Osteoblast (primary cell): Measurements from ENCODE around the gene CMKLR1. TPM values are rescaled to one million over a fixed set of nuclear protein-coding genes. Genes with fewer than 3 reads are reported as not detected.

Experiments
- DNase-seq: peaks from one replicate; pipeline ENCODE4 v3.0.0; 2011; ENCODE audit warnings: low spot score, mixed read lengths; ENCODE audit not compliant: insufficient read length; ENCODE audit errors: missing footprints
- H2AFZ ChIP-seq: 2 replicates; pipeline ENCODE4 v1.6.0; 2011; ENCODE audit warnings: mild to moderate bottlenecking, low read length
- H3K27ac ChIP-seq: 2 replicates; pipeline ENCODE4 v1.5.1; 2011; ENCODE audit warnings: mild to moderate bottlenecking, low read depth, low read length, moderate library complexity
- H3K27me3 ChIP-seq: 2 replicates; pipeline ENCODE4 v1.6.0; 2012; ENCODE audit warnings: mild to moderate bottlenecking, control low read depth, inconsistent platforms, low read length, moderate library complexity; ENCODE audit not compliant: insufficient read depth
- H3K36me3 ChIP-seq: 2 replicates; pipeline ENCODE4 v1.5.1; 2011; ENCODE audit warnings: mild to moderate bottlenecking, low read length, control low read depth, moderate library complexity; ENCODE audit not compliant: insufficient read depth
- H3K4me1 ChIP-seq: 2 replicates; pipeline ENCODE4 v1.5.1; 2011; ENCODE audit warnings: mild to moderate bottlenecking, low read length, control low read depth, moderate library complexity; ENCODE audit not compliant: insufficient read depth
- H3K4me2 ChIP-seq: 2 replicates; pipeline ENCODE4 v1.6.0; 2011; ENCODE audit warnings: mild to moderate bottlenecking, low read length; ENCODE audit not compliant: insufficient read depth
- H3K4me3 ChIP-seq: fragments of 200-600 bp; sonication (generic); 3 replicates; pipeline ENCODE4 v1.5.1; 2012; ENCODE audit warnings: mild to moderate bottlenecking, low read length, inconsistent platforms; ENCODE audit not compliant: insufficient read depth
- H3K79me2 ChIP-seq: 2 replicates; pipeline ENCODE4 v1.6.0; 2012; ENCODE audit warnings: mild to moderate bottlenecking, low read length, control low read depth, inconsistent platforms; ENCODE audit not compliant: insufficient read depth
- H3K9me3 ChIP-seq: 2 replicates; pipeline ENCODE4 v1.5.1; 2011; ENCODE audit warnings: low read depth, low read length, control low read depth
- H4K20me1 ChIP-seq: 2 replicates; pipeline ENCODE4 v1.6.0; 2012; ENCODE audit warnings: mild to moderate bottlenecking, low read length, control low read depth; ENCODE audit not compliant: insufficient read depth
- CTCF ChIP-seq: IDR thresholded peaks from 2 replicates; pipeline ENCODE4 v1.5.1; 2011; ENCODE audit warnings: mild to moderate bottlenecking, low read depth, low read length, moderate library complexity; ENCODE audit errors: extremely low read depth
- total RNA-seq: library from RNA; depleted of rRNA; stranded (reverse); fragments of >200 nt; gene quantifications from 2 replicates; pipeline ENCODE4 v1.2.3, GENCODE V29; 2012

Gene CMKLR1
- total RNA-seq, 1 donor: 9.8 TPM

DNA sequence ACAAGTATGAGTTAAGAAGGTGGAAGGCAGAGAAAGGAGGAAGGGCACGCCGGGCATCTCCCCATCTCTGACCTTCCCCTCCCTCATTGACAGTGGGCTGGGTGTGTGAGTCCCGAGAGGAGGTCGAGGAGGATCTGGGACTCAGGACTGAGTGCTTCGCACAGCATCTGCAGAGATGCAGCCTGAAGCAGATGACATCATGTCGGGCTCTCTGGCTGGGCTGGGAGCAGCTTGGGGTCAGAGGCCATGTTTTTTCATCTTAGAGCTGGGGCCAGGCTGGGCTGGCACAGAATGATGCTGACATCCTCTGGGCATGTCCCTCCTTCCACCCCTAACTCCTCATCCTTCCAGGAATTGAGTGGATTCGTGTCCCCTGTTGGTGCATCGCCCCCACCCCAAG lies 43.5 kb downstream of the CMKLR1 start:
- H2AFZ ChIP-seq: no peak overlapping the region
- no peak overlapping the region for H3K4me3 ChIP-seq
- no peaks in the 10 kb centered on the region for H3K9me3 ChIP-seq
- H3K36me3 ChIP-seq: peaks cover 9% of the 10 kb centered on the region
- peaks cover 7% of the 10 kb centered on the region for H4K20me1 ChIP-seq
- no peak overlapping the region for H3K27ac ChIP-seq
- H3K27me3 ChIP-seq: no peaks in the 10 kb centered on the region
- TF ChIP-seq CTCF: no peak
- peak; percentile 65 for DNase-seq
- no peaks in the 10 kb centered on the region for H3K4me1 ChIP-seq
- no peak overlapping the region for H3K4me2 ChIP-seq
- H3K79me2 ChIP-seq: no peaks in the 10 kb centered on the region

GRCh38 chr12:108289350-108290161 lies 49.6 kb downstream of the CMKLR1 start:
- no peak for TF ChIP-seq CTCF
- Histone ChIP-seq H3K4me3 (no peak overlapping the region), H3K79me2 (no peaks in the 10 kb centered on the region), H3K4me1 (no peaks in the 10 kb centered on the region), H3K36me3 (peaks cover 12% of the 10 kb centered on the region), H3K9me3 (no peaks in the 10 kb centered on the region), H4K20me1 (peaks cover 3% of the 10 kb centered on the region), H3K4me2 (no peak overlapping the region), H3K27me3 (no peaks in the 10 kb centered on the region), H3K27ac (no peak overlapping the region), H2AFZ (no peak overlapping the region)
- no peak for DNase-seq

DNA sequence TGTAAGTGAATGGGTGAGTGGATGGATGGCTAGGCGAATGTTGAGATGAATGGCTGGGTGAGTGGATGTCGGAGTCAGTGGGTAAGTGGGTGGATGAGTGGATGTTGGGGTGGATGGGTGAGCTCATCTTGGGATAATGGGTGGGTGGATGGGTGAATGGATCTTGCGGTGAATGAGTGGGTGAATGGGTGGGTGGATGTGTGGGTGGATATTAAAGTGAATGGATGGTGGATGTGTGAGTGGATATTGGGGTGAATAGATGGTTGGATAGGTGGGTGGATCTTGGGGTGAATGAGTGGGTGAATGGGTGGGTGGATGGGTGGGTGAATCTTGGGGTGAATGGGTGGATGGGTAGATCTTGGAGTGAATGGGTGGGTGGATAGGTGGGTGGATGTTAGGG lies 51.9 kb downstream of the CMKLR1 start:
- Histone ChIP-seq H3K4me1 (no peaks in the 10 kb centered on the region), H3K79me2 (no peaks in the 10 kb centered on the region), H3K4me3 (no peak overlapping the region), H3K27ac (no peak overlapping the region), H3K36me3 (peaks cover 7% of the 10 kb centered on the region), H3K9me3 (no peaks in the 10 kb centered on the region), H3K4me2 (no peak overlapping the region), H4K20me1 (no peaks in the 10 kb centered on the region), H3K27me3 (no peaks in the 10 kb centered on the region), H2AFZ (no peak overlapping the region)
- DNase-seq: no peak
- no peak for TF ChIP-seq CTCF

- no peak for TF ChIP-seq CTCF
- Histone ChIP-seq H3K4me1 (no peaks in the 10 kb centered on the region), H3K79me2 (no peaks in the 10 kb centered on the region), H3K9me3 (no peaks in the 10 kb centered on the region), H3K27me3 (peaks cover 3% of the 10 kb centered on the region), H3K4me3 (no peak overlapping the region), H3K27ac (no peak overlapping the region), H3K4me2 (no peak overlapping the region), H3K36me3 (peaks cover 4% of the 10 kb centered on the region), H4K20me1 (no peaks in the 10 kb centered on the region), H2AFZ (no peak overlapping the region)
- DNase-seq: no peak
Observed at GRCh38 chr12:108285016-108285415, 54.1 kb downstream of the CMKLR1 start.
